LoVo (cell line): Measurements from ENCODE around the gene ROPN1L.
"Not testable (repeated sequence)": the region's sequence is repeated elsewhere in the genome, so short reads cannot be mapped to it uniquely, and the experiment has no call there.

ENCODE experiments used
- DNase-seq: peaks from one replicate; pipeline ENCODE4 v3.0.0-alpha.2; 2016; ENCODE audit warnings: low spot score

ROPN1L gene

GRCh38 chr5:10441083-10441991, at the start of gene ROPN1L:
Gene ROPN1L, plus strand, starts transcription at chr5:10441879. Its CDS starts 289 bp downstream, at chr5:10442168.
- DNase-seq: peak; percentile 93

GRCh38 chr5:10392567-10393328, 48.9 kb upstream of the ROPN1L start:
- not testable (repeated sequence) for DNase-seq

GRCh38 chr5:10393491-10393890, 48.2 kb upstream of the ROPN1L start:
- no peak for DNase-seq

GRCh38 chr5:10396552-10396951, 45.1 kb upstream of the ROPN1L start:
- DNase-seq: no peak

- no peak for DNase-seq
Measured at GRCh38 chr5:10399839-10400238, 41.8 kb upstream of the ROPN1L start.

GRCh38 chr5:10400411-10400810, 41.3 kb upstream of the ROPN1L start:
- DNase-seq: no peak

DNA sequence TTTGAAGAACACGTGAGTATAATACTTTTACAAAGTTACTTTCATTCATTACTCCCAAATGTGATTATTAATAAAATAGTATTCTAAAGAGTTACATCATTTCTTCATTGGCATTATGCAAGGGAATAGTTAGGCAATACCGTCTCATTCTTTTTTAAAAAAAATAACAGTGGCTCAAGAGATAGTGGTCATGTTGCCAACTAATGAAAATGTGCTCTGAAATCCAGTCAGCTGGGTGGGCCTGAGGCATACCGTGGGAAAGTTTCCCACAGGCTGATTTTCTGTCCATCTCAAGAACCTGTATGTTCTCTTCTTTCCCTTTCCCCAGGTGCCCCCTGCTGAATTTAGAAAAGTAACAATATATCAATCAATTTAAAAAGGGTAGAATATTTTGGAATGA, 40.8 kb upstream of the ROPN1L start:
- DNase-seq: no peak

GRCh38 chr5:10401498-10401897, 40.2 kb upstream of the ROPN1L start:
- DNase-seq: no peak

DNA sequence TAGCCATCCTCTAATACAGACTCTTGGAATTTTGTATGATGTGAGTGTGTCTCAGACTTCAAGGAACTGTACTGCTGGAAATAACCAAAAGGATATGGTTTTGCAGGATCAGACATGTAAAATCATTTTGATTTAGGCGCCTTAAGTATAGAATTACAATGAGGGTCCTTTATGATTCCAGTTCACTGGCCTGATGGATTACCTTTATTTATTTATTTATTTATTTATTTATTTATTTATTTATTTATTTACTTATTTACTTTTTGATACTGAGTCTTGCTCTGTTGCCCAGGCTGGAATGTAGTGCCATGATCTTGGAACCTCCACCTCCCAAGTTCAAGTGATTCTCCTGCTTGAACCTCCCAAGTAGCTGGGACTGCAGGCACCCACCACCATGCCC, 37.9 kb upstream of the ROPN1L start:
- DNase-seq: no peak

DNA sequence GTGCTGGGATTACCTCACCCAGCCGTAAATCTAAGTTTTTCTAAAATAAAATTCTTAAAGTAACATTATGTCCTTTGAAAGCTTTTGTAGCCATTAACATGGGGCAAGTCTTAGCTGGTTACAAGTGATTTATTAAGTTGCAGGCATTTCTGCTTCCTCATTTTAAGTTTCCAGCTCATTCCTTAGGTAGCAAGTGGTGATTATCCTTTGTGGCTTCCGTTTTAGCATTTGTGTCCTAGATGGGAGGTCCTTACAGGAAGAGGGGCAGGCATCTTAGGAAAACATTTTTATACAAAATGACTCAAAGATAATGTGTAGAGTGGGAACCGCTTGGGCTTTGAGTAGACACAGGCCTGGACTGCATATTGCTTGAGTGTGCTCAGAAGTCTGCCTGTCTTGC, 35.0 kb upstream of the ROPN1L start:
- no peak for DNase-seq

DNA sequence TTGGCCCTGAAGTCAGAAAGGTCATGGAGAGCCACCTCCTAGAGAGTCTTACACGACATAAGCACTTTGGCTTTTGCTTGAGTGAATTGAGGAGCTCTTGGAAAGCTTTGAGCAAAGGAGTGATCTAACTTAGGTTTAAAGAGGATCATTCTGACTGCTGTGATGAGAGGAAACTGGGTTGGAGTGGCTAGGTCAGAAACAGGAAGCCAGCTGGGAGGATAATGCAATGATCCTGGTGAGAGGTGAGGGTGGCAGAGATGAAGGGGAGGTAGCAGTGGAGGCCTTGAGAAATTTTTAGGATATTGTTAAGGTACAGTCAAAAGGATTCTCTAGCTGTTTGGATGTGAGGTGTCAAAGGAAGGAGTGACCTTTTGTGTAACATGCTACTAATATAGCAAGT, 32.2 kb upstream of the ROPN1L start:
- DNase-seq: no peak

- no peak for DNase-seq
Measured at GRCh38 chr5:10410662-10411061, 31.0 kb upstream of the ROPN1L start.

- DNase-seq: no peak
Measured at GRCh38 chr5:10411336-10411735, 30.3 kb upstream of the ROPN1L start.

DNA sequence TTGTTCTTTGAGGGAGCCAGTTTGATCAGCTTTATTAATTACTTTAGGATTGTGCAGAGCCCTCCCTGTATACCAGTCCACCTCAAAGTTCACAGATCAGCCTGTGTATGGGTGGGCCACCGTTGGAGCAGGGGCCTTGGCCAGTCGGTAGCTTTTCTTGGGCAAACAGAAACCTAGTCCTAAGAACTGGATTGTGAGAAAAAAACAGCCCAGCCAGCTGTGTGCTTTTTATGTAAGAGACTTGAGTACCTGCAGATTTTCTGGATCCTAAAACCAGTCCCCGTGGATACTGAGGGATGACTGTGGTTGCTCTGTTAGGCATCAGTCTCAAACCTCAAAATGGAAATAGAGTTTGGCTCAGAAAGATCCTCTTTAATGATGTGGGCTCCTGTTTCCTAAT, 24.8 kb upstream of the ROPN1L start:
- DNase-seq: no peak

GRCh38 chr5:10418654-10419345, 22.9 kb upstream of the ROPN1L start:
- no peak for DNase-seq

- no peak for DNase-seq
Measured at GRCh38 chr5:10420468-10420867, 21.2 kb upstream of the ROPN1L start.

DNA sequence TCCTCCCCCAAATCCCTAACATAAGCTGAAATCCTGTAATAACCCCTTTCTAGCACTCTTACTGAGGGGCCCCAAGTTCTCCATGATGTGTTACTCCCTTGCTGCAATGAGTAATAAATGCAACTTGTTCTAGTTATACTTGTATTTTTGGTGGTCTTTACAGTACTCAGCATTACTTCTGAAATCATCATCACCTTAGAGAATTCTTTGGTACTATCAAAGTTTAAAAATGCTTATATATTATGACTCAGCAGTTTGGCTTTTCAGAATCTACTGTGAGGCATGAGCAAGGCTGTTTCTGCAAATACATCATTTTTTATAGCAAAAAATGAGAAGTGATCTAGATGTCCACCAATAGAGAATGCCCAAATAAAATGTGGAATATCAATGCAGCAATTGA, 20.7 kb upstream of the ROPN1L start:
- DNase-seq: no peak

DNA sequence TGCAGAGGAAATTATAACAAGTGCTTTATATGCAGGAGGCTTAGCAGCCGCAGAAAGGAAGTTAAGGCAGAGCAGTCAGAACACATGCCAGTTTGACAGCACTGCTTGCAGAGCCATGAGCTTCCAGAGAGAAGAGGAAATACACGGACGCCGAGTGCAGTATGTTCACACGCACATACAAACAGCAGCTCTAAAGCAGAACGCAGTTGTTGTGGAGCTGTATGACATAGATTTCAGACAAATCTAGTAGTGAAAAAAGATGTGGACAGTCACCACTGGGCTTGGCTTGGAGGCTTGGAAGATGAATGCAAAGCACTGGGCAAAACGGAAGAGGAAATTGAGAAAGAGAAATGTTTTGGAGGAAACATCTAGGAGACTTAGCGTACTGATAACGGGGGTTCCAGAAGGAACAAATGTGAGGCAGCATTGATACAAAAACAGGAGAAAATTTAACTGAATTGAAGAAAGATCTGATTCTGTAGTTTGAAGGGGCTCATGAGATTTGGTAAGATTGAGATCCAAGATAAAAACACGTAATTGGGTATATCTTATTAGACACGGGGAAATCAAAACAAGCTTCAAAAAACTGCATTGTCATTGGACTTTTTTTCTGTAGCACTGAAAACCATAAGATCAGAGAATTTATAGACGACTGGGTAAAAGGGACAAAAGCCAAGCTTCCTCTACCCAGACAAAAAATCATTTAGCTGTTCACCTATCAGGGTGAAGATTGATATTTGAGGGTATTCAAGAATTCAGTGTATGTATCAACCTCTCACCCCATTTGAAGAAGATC, 19.6 kb upstream of the ROPN1L start:
- DNase-seq: no peak

- no peak for DNase-seq
Measured at GRCh38 chr5:10423022-10423421, 18.7 kb upstream of the ROPN1L start.

DNA sequence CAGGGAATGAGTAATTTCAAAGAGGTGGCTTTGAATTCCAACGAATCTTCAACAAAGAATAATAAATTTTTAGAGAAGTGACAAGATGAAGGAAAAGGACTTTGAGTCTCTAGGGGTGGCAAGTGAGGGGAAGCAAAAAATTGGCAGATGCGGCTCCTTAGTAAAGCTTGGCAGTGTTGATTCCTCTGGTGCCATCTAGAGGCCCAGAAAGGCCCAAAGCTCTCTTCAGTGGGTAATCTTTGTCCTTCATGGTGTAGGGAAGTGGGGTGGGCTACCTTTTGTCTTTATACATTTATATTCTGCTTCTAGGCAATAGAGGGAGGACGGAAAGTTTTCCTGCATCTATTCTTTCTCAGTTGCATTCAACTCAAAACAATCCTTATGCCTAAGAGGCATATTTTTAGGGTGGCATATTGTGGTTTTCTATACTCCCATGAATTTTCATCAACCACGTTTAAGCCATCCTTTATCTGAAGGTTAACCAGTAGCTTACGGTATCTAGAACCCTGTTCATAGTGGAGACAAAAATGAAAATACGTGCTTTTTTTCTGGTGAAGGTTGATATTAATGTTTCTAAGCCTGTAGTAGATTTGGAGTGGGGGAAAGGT, 17.5 kb upstream of the ROPN1L start:
- DNase-seq: peak; percentile 21

DNA sequence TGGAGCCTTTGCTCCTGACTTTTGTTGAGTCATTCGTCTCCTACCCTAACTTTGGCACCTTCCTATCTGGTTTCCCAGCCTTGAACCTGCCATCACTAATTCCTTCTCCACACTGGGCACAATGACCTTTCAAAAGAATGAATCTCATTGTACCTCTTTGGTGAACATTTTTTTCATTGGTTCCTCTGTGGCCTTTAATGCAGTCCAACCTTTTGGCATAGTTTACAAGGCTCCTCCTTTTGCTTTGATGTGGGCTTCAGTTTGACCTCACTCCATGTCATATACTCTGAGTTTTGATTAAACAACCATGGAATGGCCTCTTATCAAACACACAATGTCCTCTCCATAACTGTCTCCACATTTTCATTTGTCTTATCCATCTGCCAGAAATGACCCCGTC, 14.5 kb upstream of the ROPN1L start:
- DNase-seq: no peak
